ENCODE measurements around the gene STK39. TPM values are rescaled to one million over a fixed set of nuclear protein-coding genes. Genes with fewer than 3 reads are reported as not detected.

Gene STK39
- total and polyA plus RNA-seq, 2 of the 4 experiments (the other 2 are of a cell fraction) = 11.8 to 16.4 TPM

GRCh38 chr2:168207851-168208250, 39.5 kb downstream of the STK39 start:
- peaks cover 29 to 70% of the 10 kb centered on the region in 2 experiments; a peak in 3 of 4 replicates for H3K79me1 ChIP-seq (ENCODE audit: low read depth in 1 of 2, low read length in 2 of 2)
- H4K8ac ChIP-seq (ENCODE audit: low read depth in 2 of 2, low read length in 2 of 2) = no peak overlapping the region
- H3K27ac ChIP-seq (ENCODE audit: insufficient read depth, low read length) = no peak overlapping the region
- no peak overlapping the region for H2AFZ ChIP-seq (replicated peaks; ENCODE audit: low read length, poor library complexity)
- no peak overlapping the region for H2BK5ac ChIP-seq (ENCODE audit: low read depth, low read length, poor library complexity, severe bottlenecking)
- no peak overlapping the region for H2AK9ac ChIP-seq (replicated peaks; ENCODE audit: low read depth, low read length, poor library complexity)
- in situ Hi-C loops (cut with MboI; ENCODE audit: low sequenced_read_pairs) (no loop called here), dilution Hi-C loops (cut with HindIII; ENCODE audit: low sequenced_read_pairs, unreplicated experiment) (no loop called here), intact Hi-C loops (cut with micrococcal nuclease) (no loop called here)
- no peak overlapping the region for H4K91ac ChIP-seq (ENCODE audit: insufficient read depth, low read depth, low read length)
- no peak overlapping the region for H2BK20ac ChIP-seq (ENCODE audit: low read depth, low read length)
- H3K4me3 ChIP-seq (ENCODE audit: insufficient read depth, low read depth, low read length) = no peak overlapping the region
- no peak for ATAC-seq (ENCODE audit: low read depth)
- ChIA-PET POLR2A (ENCODE audit: unreplicated experiment) (no interaction called here), CTCF (no interaction called here)
- H3K9me1 ChIP-seq (ENCODE audit: insufficient read depth, low read length) = peaks cover 17% of the 10 kb centered on the region
- no peak overlapping the region for H4K5ac ChIP-seq (ENCODE audit: low read depth, low read length)
- no peaks in the 10 kb centered on the region for H3K9me3 ChIP-seq (ENCODE audit: control insufficient read depth, insufficient read depth, low read length)
- peaks cover 15% of the 10 kb centered on the region for H3K4me1 ChIP-seq (ENCODE audit: control insufficient read depth, insufficient read depth, low read length)
- no peak overlapping the region for H2BK120ac ChIP-seq (ENCODE audit: low read depth, low read length)
- no peaks in the 10 kb centered on the region for H4K20me1 ChIP-seq (ENCODE audit: insufficient read depth, low read length)
- H3K56ac ChIP-seq (ENCODE audit: extremely low read depth, insufficient read depth, low read length) = no peak overlapping the region
- H3K4me2 ChIP-seq (ENCODE audit: low read depth, low read length) = no peak overlapping the region
- H3K14ac ChIP-seq (replicated peaks; ENCODE audit: low read depth, low read length) = no peak overlapping the region
- H3K9ac ChIP-seq (ENCODE audit: low read depth, low read length) = no peak overlapping the region
- no peaks in the 10 kb centered on the region for H3K27me3 ChIP-seq (ENCODE audit: control insufficient read depth, insufficient read depth, low read length)
- peaks cover 2% of the 10 kb centered on the region; the same call in 1 of the 2 replicates for H3K36me3 ChIP-seq (ENCODE audit: control insufficient read depth, insufficient read depth, low read length)
- H3K4ac ChIP-seq (ENCODE audit: low read depth, low read length) = no peak overlapping the region
- H3K18ac ChIP-seq (ENCODE audit: low read depth, low read length) = no peak overlapping the region; the same call in 1 of the 2 replicates
- H2AK5ac ChIP-seq (ENCODE audit: low read depth, low read length) = no peak overlapping the region
- H2BK15ac ChIP-seq (ENCODE audit: low read depth, low read length) = no peak overlapping the region
- no TSS peak for BruUV-seq (replicated peaks)
- no peak for TF ChIP-seq MAFK (IDR thresholded peaks at IDR 0.05; ENCODE audit: low read depth, low read length)
- no peak for TF ChIP-seq MAZ (IDR thresholded peaks at IDR 0.05; ENCODE audit: borderline replicate concordance, low read depth, low read length)
- TF ChIP-seq RFX5 (IDR thresholded peaks at IDR 0.05; ENCODE audit: low read depth, low read length) = no peak
- TF ChIP-seq MXI1 (IDR thresholded peaks at IDR 0.05; ENCODE audit: borderline replicate concordance, low read depth, low read length) = no peak
- no peak for TF ChIP-seq POLR2A (IDR thresholded peaks at IDR 0.05; ENCODE audit: low read depth, low read length)
- no peak for TF ChIP-seq NFE2L2 (IDR thresholded peaks at IDR 0.05; ENCODE audit: low read depth, low read length)
- no peak for TF ChIP-seq ELK1 (IDR thresholded peaks at IDR 0.05; ENCODE audit: borderline replicate concordance, low read depth, low read length)
- no peak for TF ChIP-seq CEBPB (IDR thresholded peaks at IDR 0.05; ENCODE audit: low read depth, low read length)
- no peak for TF ChIP-seq SMC3 (IDR thresholded peaks at IDR 0.05; ENCODE audit: low read depth, low read length)
- no peak for TF ChIP-seq USF2 (IDR thresholded peaks at IDR 0.05; ENCODE audit: low read depth, low read length)
- TF ChIP-seq CTCF (conservative IDR thresholded peaks at IDR 0.05; ENCODE audit: low read depth, low read length) = no peak
- TF ChIP-seq RCOR1 (IDR thresholded peaks at IDR 0.05; ENCODE audit: insufficient replicate concordance, low read length) = no peak
- no peak for TF ChIP-seq RAD21 (IDR thresholded peaks at IDR 0.05; ENCODE audit: low read length)
- TF ChIP-seq FOS (IDR thresholded peaks at IDR 0.05; ENCODE audit: low read depth, low read length) = no peak
- no peak for TF ChIP-seq BHLHE40 (IDR thresholded peaks at IDR 0.05; ENCODE audit: low read depth, low read length)
- no peak for TF ChIP-seq CHD1 (IDR thresholded peaks at IDR 0.05; ENCODE audit: low read depth, low read length)
- WGBS, 2 experiments (ENCODE audit: extremely low coverage in 2 of 2, insufficient read length in 1 of 2) = no CpG with 5 or more reads among the region's 3 CpGs
- DNase-seq = peak; percentile 37
- no peak overlapping the region for H3K23ac ChIP-seq (ENCODE audit: low read depth, low read length)
